Mesendoderm (in vitro differentiated cells): ENCODE results near the gene HERPUD1.
"Not testable (repeated sequence)": the region's sequence is repeated elsewhere in the genome, so short reads cannot be mapped to it uniquely, and the experiment has no call there.

Experiments
- DNase-seq: peaks from one replicate; pipeline ENCODE4 v3.0.0; 2013
- H2AK5ac ChIP-seq: 2 replicates; pipeline ENCODE4 v1.6.1; 2013; ENCODE audit warnings: low read length, inconsistent platforms
- H2BK120ac ChIP-seq: 2 replicates; pipeline ENCODE4 v1.6.1; 2013; ENCODE audit warnings: low read depth, mild to moderate bottlenecking, low read length, moderate library complexity, mixed read lengths
- H2BK15ac ChIP-seq: replicated peaks from 2 replicates; pipeline ENCODE4 v1.6.1; 2013; ENCODE audit warnings: low read depth, mild to moderate bottlenecking, moderate library complexity
- H2BK5ac ChIP-seq: 2 replicates; pipeline ENCODE4 v1.6.1; 2013; ENCODE audit warnings: low read length, inconsistent platforms
- H3K18ac ChIP-seq: 2 replicates; pipeline ENCODE4 v1.6.1; 2013; ENCODE audit warnings: mild to moderate bottlenecking, low read length, mixed read lengths
- H3K23ac ChIP-seq: one replicate; pipeline ENCODE4 v1.6.1; 2013; ENCODE audit warnings: low read length
- H3K27ac ChIP-seq: 2 replicates; pipeline ENCODE4 v1.5.1; 2013; ENCODE audit warnings: low read depth, mild to moderate bottlenecking, inconsistent platforms, low read length, moderate library complexity
- H3K27me3 ChIP-seq: 2 replicates; pipeline ENCODE4 v1.6.1; 2013; ENCODE audit warnings: low read length, control low read depth, mild to moderate bottlenecking, inconsistent platforms; ENCODE audit not compliant: insufficient read depth, poor library complexity
- H3K36me3 ChIP-seq: 2 replicates; pipeline ENCODE4 v1.6.1; 2013; ENCODE audit warnings: low read length, inconsistent platforms; ENCODE audit not compliant: control insufficient read depth, insufficient read depth
- H3K4ac ChIP-seq: one replicate; pipeline ENCODE4 v1.6.1; 2013; ENCODE audit warnings: low read depth, mild to moderate bottlenecking, low read length, moderate library complexity
- H3K4me1 ChIP-seq: 2 replicates; pipeline ENCODE4 v1.6.1; 2013; ENCODE audit warnings: low read depth, low read length, inconsistent platforms; ENCODE audit not compliant: control insufficient read depth
- H3K4me2 ChIP-seq: 2 replicates; pipeline ENCODE4 v1.6.1; 2013; ENCODE audit warnings: low read length
- H3K4me3 ChIP-seq: 2 replicates; pipeline ENCODE4 v1.5.1; 2013; ENCODE audit warnings: mild to moderate bottlenecking, low read length
- H3K56ac ChIP-seq: one replicate; pipeline ENCODE4 v1.6.1; 2013; ENCODE audit warnings: low read length
- H3K79me1 ChIP-seq: 2 replicates; pipeline ENCODE4 v1.6.1; 2013; ENCODE audit warnings: low read length, inconsistent platforms
- H3K79me2 ChIP-seq: 2 replicates; pipeline ENCODE4 v1.6.1; 2013; ENCODE audit warnings: mild to moderate bottlenecking, low read length; ENCODE audit not compliant: control insufficient read depth, insufficient read depth
- H3K9ac ChIP-seq: 2 replicates; pipeline ENCODE4 v1.6.1; 2013; ENCODE audit warnings: low read length, inconsistent platforms
- H4K5ac ChIP-seq: one replicate; pipeline ENCODE4 v1.6.1; 2013; ENCODE audit warnings: low read length
- H4K8ac ChIP-seq: one replicate; pipeline ENCODE4 v1.6.1; 2013; ENCODE audit warnings: low read depth, mild to moderate bottlenecking, control low read depth, low read length, moderate library complexity
- WGBS: extraction: QIAGEN DNeasy Blood & Tissue Kit; methylation state at CpG from one replicate; pipeline ENCODE4 v1.1.7; 2013; ENCODE audit warnings: low lambda C conversion rate, missing lambda C conversion rate; ENCODE audit not compliant: insufficient coverage; ENCODE audit errors: extremely low coverage; 5-methylcytosine and 5-hydroxymethylcytosine counted together

HERPUD1 gene

GRCh38 chr16:56934599-56935145 lies 2.7 kb downstream of the HERPUD1 start:
- not testable (repeated sequence) for H4K5ac ChIP-seq, H2BK120ac ChIP-seq, H3K4me3 ChIP-seq, H3K27ac ChIP-seq, H2BK5ac ChIP-seq, H3K23ac ChIP-seq, H3K56ac ChIP-seq, H3K18ac ChIP-seq, H3K4ac ChIP-seq, DNase-seq, H3K4me1 ChIP-seq, H2BK15ac ChIP-seq, H4K8ac ChIP-seq, H3K27me3 ChIP-seq, H2AK5ac ChIP-seq
- H3K9ac ChIP-seq = peak overlapping the region; percentile 59
- H3K4me2 ChIP-seq = peak overlapping the region; percentile 42
- H3K36me3 ChIP-seq = peaks cover 10% of the 10 kb centered on the region
- WGBS = no CpG with 5 or more reads among the region's 8 CpGs
- H3K79me1 ChIP-seq = peaks cover 16% of the 10 kb centered on the region
- H3K79me2 ChIP-seq = peaks cover 30% of the 10 kb centered on the region

- H2BK120ac ChIP-seq = no peak overlapping the region
- H3K18ac ChIP-seq = no peak overlapping the region
- H3K4me2 ChIP-seq = no peak overlapping the region
- no peak overlapping the region for H3K56ac ChIP-seq
- no peak overlapping the region for H3K27ac ChIP-seq
- H3K79me2 ChIP-seq = peaks cover 30% of the 10 kb centered on the region
- H3K27me3 ChIP-seq = no peaks in the 10 kb centered on the region
- H2BK5ac ChIP-seq = no peak overlapping the region
- H3K36me3 ChIP-seq = peaks cover 15% of the 10 kb centered on the region
- H3K4me1 ChIP-seq = peaks cover 4% of the 10 kb centered on the region
- H4K8ac ChIP-seq = no peak overlapping the region
- no peak overlapping the region for H2AK5ac ChIP-seq
- H3K4me3 ChIP-seq = no peak overlapping the region
- H3K79me1 ChIP-seq = peaks cover 18% of the 10 kb centered on the region
- H3K4ac ChIP-seq = no peak overlapping the region
- peak overlapping the region; percentile 8 for H3K9ac ChIP-seq
- no peak overlapping the region for H3K23ac ChIP-seq
- no peak overlapping the region for H2BK15ac ChIP-seq
- no peak for DNase-seq
- no CpG with 5 or more reads among the region's 5 CpGs for WGBS
- no peak overlapping the region for H4K5ac ChIP-seq
These were observed 3.3 kb downstream of the HERPUD1 start for GRCh38 chr16:56935201-56935600.

GRCh38 chr16:56936491-56936890 lies 4.5 kb downstream of the HERPUD1 start:
- Histone ChIP-seq H2BK120ac (no peak overlapping the region), H3K4me1 (peaks cover under 1% of the 10 kb centered on the region), H3K79me2 (peaks cover 30% of the 10 kb centered on the region), H3K18ac (no peak overlapping the region), H3K79me1 (peaks cover 18% of the 10 kb centered on the region), H3K56ac (no peak overlapping the region), H3K4me3 (no peak overlapping the region), H3K4ac (no peak overlapping the region), H2BK15ac (no peak overlapping the region), H2BK5ac (no peak overlapping the region), H3K36me3 (peaks cover 20% of the 10 kb centered on the region), H3K27ac (no peak overlapping the region), H3K23ac (no peak overlapping the region), H3K4me2 (no peak overlapping the region), H3K27me3 (no peaks in the 10 kb centered on the region), H2AK5ac (no peak overlapping the region), H3K9ac (no peak overlapping the region), H4K5ac (no peak overlapping the region), H4K8ac (no peak overlapping the region)
- no CpG with 5 or more reads among the region's 5 CpGs for WGBS
- peak; percentile 64 for DNase-seq

GRCh38 chr16:56936950-56937349 lies 5.0 kb downstream of the HERPUD1 start:
- Histone ChIP-seq H2BK15ac (no peak overlapping the region), H3K79me1 (peaks cover 20% of the 10 kb centered on the region), H2BK5ac (no peak overlapping the region), H3K4me2 (no peak overlapping the region), H3K18ac (no peak overlapping the region), H2AK5ac (no peak overlapping the region), H2BK120ac (no peak overlapping the region), H3K23ac (no peak overlapping the region), H4K5ac (no peak overlapping the region), H3K27me3 (no peaks in the 10 kb centered on the region), H3K79me2 (peaks cover 30% of the 10 kb centered on the region), H3K4ac (no peak overlapping the region), H3K4me3 (no peak overlapping the region), H3K56ac (no peak overlapping the region), H3K9ac (no peak overlapping the region), H3K4me1 (no peaks in the 10 kb centered on the region), H3K36me3 (peaks cover 23% of the 10 kb centered on the region), H3K27ac (no peak overlapping the region), H4K8ac (no peak overlapping the region)
- 100% methylated on average over 1 of the region's 5 CpGs for WGBS
- DNase-seq = no peak

- Histone ChIP-seq H3K56ac (no peak overlapping the region), H3K18ac (no peak overlapping the region), H3K9ac (no peak overlapping the region), H3K4me1 (no peaks in the 10 kb centered on the region), H3K27ac (no peak overlapping the region), H2BK5ac (no peak overlapping the region), H3K4me2 (no peak overlapping the region), H2AK5ac (no peak overlapping the region), H3K79me2 (peaks cover 13% of the 10 kb centered on the region), H3K36me3 (peaks cover 32% of the 10 kb centered on the region), H4K5ac (no peak overlapping the region), H3K4me3 (no peak overlapping the region), H3K79me1 (peaks cover 16% of the 10 kb centered on the region), H2BK15ac (no peak overlapping the region), H3K4ac (no peak overlapping the region), H2BK120ac (no peak overlapping the region), H3K27me3 (no peaks in the 10 kb centered on the region), H3K23ac (no peak overlapping the region), H4K8ac (no peak overlapping the region)
- no peak for DNase-seq
- WGBS = no CpG with 5 or more reads among the region's 8 CpGs
These were observed 6.9 kb downstream of the HERPUD1 start for GRCh38 chr16:56938664-56939513.
